ENCODE measurements around the gene MAP3K9.

GRCh38 chr14:70716958-70717357 lies 92.4 kb downstream of the MAP3K9 start:
- TF ChIP-seq CTCF (IDR thresholded peaks at IDR 0.05; ENCODE audit: poor library complexity) (no peak), EZH2 (IDR thresholded peaks at IDR 0.05; ENCODE audit: borderline replicate concordance) (no peak)
